ENCODE measurements around the gene CFLAR.

- TF ChIP-seq, protein P1, sequence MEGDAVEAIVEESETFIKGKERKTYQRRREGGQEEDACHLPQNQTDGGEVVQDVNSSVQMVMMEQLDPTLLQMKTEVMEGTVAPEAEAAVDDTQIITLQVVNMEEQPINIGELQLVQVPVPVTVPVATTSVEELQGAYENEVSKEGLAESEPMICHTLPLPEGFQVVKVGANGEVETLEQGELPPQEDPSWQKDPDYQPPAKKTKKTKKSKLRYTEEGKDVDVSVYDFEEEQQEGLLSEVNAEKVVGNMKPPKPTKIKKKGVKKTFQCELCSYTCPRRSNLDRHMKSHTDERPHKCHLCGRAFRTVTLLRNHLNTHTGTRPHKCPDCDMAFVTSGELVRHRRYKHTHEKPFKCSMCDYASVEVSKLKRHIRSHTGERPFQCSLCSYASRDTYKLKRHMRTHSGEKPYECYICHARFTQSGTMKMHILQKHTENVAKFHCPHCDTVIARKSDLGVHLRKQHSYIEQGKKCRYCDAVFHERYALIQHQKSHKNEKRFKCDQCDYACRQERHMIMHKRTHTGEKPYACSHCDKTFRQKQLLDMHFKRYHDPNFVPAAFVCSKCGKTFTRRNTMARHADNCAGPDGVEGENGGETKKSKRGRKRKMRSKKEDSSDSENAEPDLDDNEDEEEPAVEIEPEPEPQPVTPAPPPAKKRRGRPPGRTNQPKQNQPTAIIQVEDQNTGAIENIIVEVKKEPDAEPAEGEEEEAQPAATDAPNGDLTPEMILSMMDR (IDR thresholded peaks at IDR 0.05), result no peak
- no peak for TF ChIP-seq POLR2AphosphoS5 (IDR thresholded peaks at IDR 0.05)
- TF ChIP-seq POLR2A (IDR thresholded peaks at IDR 0.05), result no peak
- no peak for TF ChIP-seq EP300 (IDR thresholded peaks at IDR 0.05)
These were observed 71.0 kb downstream of the CFLAR start for GRCh38 chr2:201186982-201187381.
